ENCODE data around the gene FBXO15.

The FBXO15 gene, protein sequence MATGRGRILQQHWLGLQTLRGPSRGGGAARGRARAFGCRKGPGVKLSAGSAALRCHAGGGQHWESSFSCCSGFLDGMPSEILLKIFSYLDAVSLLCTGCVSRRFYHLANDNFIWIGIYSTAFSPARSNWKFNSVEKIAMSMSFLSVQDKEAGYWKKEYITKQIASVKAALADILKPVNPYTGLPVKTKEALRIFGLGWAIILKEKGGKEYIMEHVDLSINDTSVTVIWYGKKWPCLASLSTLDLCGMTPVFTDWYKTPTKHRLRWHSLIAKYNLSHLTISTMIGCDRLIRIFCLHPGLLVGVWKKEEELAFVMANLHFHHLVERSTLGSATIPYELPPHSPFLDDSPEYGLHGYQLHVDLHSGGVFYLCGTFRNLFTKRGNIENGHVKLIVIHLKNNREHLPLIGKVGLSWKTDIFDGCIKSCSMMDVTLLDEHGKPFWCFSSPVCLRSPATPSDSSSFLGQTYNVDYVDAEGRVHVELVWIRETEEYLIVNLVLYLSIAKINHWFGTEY

DNA sequence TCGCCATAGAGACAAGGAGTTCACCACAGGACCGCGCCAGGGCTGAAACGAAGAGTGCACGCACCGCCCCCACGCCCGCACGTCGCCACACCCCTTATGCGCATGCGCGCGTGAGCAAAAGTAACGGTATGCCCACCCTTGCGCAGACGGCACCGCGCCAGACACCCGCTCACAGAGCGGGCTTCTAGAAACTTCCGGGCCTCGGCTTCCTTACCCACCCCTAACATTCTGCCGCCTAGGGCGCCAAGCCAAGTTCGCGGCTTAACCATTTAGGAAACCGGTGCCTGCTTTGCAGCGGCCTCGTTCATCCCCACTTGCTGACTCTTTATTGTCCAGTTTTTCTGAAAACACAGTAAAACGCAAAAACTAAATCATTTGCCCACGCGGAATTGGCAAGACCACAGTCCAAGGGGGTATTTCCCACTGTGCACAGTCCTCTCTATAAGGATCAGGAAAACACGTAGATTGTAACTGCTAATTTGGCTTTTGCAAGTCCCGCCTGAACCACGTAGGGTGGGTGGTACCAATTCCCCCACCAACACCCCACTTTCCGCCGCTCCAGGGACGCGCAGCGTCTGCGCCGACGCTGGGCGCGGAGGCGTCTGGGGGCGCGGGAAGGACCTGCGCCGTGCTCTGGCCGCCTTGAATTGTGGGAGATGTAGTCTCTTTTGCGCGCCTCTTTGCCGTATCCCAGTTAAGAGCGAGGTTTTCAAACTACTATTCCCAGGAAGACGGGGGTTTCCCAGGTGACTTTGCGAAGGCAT is at the start of gene FBXO15, which contains the start of gene TIMM21:
FBXO15 (minus strand) TSS at position 56 of the 764 bp plus-strand sequence; CDS start at position 7, 49 bp downstream.
TIMM21 (plus strand) TSS at position 745 of the 764 bp plus-strand sequence. CDS start 286 bp downstream, outside the sequence.
- Mint-ChIP-seq H3K27me3 (no peaks in the 10 kb centered on the region), H3K4me3 (peak within 1 kb of the TSS; percentile 88), H3K27ac (peak within 1 kb of the TSS; percentile 90), H3K36me3 (peaks cover 9% of the 10 kb centered on the region), H3K9me3 (no peaks in the 10 kb centered on the region), H3K4me1 (peaks cover 32% of the 10 kb centered on the region)
- peak; percentile 96 for ATAC-seq

DNA sequence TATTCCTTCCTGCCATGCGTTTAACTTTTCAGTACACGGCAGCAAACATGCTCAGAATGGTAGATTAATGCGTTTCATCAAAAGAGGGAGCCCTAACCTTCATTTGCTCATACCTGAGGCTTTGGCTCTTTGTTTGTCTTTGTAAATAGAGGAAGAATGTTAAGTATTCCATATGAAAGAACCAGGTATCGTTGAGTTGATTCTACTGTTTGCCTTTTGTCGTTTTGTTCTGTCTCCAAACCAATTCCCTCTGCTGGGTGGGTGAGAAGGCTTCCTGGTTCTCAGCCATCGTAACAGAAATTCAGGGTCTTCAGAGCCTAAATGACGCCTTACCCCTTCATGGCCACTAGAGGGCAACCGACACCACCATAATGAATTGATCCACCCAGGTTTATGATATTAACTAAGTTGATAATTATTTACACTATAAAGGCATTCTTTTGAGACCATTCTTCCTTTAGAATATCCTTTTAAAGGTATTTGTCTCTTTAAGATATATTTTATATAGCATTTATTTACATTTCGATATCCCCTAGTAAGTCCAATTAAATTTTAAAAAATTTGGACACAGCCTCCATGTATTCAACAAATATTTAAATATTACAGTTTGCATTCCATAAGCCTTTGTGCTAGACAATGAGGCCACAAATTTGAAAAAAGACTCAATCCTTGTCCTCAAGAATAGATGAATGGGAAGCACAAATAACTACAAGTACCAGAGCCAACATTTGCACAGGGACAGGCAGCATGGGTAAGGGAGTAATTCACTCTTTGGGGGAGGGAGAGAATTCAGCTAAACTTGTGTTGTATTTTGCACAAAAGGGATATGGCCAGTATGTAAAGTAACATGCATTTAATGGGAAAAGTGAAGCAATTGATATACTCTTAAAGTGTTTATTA is 48.8 kb upstream of the FBXO15 start:
- no peaks in the 10 kb centered on the region for H3K36me3 Mint-ChIP-seq
- ATAC-seq: peak; percentile 73
- peak overlapping the region; percentile 39 for H3K27ac Mint-ChIP-seq
- H3K4me3 Mint-ChIP-seq: peak overlapping the region; percentile 76
- no peaks in the 10 kb centered on the region for H3K27me3 Mint-ChIP-seq
- peaks cover 17% of the 10 kb centered on the region for H3K4me1 Mint-ChIP-seq
- H3K9me3 Mint-ChIP-seq: no peaks in the 10 kb centered on the region

DNA sequence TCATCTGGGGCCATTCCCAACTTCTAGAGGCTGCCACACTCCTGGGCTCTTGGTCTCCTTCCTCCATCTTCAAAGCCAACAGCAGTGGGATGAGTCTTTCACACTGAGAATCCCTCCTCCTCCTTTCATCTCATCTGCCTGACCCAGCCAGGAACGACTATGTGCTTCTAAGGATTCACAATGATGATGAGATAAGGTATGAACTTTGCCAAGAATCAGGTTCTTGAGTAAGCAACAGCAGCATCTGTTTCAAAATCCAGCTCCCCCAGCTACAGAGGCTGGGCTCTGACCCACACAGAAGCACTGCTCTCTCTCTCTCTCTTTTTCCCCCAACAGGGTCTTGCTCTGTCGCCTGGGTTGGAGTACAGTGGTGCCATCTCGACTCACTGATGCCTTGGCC is 47.1 kb upstream of the FBXO15 start:
- no peak for ATAC-seq
- no peak overlapping the region for H3K27ac Mint-ChIP-seq
- no peaks in the 10 kb centered on the region for H3K27me3 Mint-ChIP-seq
- H3K36me3 Mint-ChIP-seq: no peaks in the 10 kb centered on the region
- no peaks in the 10 kb centered on the region for H3K9me3 Mint-ChIP-seq
- H3K4me3 Mint-ChIP-seq: no peak overlapping the region
- H3K4me1 Mint-ChIP-seq: peaks cover 17% of the 10 kb centered on the region

DNA sequence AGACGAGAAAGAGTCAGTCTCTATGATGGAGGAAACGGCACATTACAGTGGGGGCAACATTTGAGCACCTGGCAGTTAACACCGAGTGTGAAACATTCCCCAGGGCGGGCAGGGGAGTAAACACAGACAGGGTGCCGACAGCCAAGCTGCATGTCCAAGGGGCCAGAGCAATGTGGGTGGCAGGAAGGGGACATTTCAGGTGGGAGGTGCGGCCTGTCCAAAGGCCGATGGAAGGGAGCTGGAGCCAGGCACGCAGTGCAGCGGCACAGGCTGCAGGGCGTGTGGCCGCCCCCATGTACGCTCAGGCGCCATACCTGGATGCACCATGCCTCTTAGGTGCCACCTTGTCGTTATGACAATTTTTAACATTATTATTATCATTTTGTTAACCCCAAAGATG is 43.9 kb upstream of the FBXO15 start:
- Mint-ChIP-seq H3K27me3 (peaks cover 23% of the 10 kb centered on the region), H3K4me1 (peaks cover 6% of the 10 kb centered on the region), H3K36me3 (no peaks in the 10 kb centered on the region), H3K9me3 (no peaks in the 10 kb centered on the region), H3K4me3 (no peak overlapping the region), H3K27ac (no peak overlapping the region)
- no peak for ATAC-seq

DNA sequence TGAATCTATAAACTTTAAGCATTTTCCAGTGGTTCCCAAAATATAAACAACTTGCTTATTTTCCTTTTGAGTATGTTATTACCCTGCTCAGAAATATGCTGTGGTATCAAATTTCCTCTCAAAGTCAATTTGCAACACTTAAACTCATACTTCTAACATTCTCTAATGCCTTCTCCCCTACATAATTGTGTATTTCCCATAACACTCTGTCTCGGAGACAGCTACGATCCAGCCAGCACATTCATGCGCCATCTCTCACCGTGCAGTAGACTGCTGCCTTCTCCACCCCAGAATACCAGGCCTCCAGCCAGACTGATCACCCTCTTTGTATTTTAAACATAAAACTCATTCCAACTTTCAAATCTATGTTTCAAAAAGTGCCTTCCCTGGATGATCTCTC is 42.5 kb upstream of the FBXO15 start:
- H3K4me3 Mint-ChIP-seq: no peak overlapping the region
- peaks cover 23% of the 10 kb centered on the region for H3K27me3 Mint-ChIP-seq
- H3K4me1 Mint-ChIP-seq: no peaks in the 10 kb centered on the region
- ATAC-seq: no peak
- no peaks in the 10 kb centered on the region for H3K9me3 Mint-ChIP-seq
- no peak overlapping the region for H3K27ac Mint-ChIP-seq
- no peaks in the 10 kb centered on the region for H3K36me3 Mint-ChIP-seq

DNA sequence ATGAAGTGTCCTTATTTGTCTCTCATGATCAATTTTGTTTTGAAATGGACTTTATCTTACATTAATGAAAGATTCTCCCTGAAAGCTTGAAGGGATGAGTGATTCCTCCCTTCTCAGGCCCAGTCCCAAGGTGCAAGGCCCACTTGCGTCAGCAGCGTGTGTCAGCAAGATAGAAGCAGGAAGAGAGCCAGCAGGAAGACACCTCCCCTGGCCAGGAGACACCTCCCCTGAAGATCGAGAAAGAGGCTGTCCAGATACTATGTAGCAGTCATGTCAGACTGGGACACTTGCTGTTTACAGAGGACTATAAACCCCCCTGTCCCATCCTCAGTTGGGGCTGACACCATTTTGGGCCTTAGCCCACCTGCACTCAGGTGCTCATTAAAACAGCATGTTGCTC is 39.0 kb upstream of the FBXO15 start:
- no peak for ATAC-seq
- peaks cover 42% of the 10 kb centered on the region for H3K27me3 Mint-ChIP-seq

DNA sequence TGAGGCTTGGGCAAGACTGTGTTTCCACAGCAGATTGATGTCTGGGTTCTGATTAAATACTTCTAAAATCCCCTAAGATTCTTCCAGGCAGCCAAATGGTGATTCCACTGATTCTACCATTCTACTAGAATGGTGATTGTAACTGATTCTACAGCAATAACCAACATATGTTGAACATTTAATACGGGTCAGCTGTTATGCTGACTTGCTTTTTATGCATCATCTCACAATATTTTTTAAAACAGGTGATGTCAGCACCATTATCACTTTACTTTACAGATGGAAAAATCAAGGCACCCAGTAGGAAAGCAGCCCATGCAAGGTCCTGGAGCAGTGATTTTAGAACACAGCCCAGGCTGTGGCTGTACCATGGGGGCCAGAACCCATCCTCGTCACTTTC is 38.2 kb upstream of the FBXO15 start:
- Mint-ChIP-seq H3K4me1 (no peaks in the 10 kb centered on the region), H3K36me3 (no peaks in the 10 kb centered on the region), H3K9me3 (no peaks in the 10 kb centered on the region), H3K27me3 (peaks cover 43% of the 10 kb centered on the region), H3K27ac (no peak overlapping the region), H3K4me3 (no peak overlapping the region)
- ATAC-seq: no peak

More for the DNA sequence above, 39.0 kb upstream of the FBXO15 start:
- H3K27ac Mint-ChIP-seq: no peak overlapping the region
- H3K4me3 Mint-ChIP-seq: no peak overlapping the region
- no peaks in the 10 kb centered on the region for H3K36me3 Mint-ChIP-seq
- H3K4me1 Mint-ChIP-seq: no peaks in the 10 kb centered on the region
- H3K9me3 Mint-ChIP-seq: no peaks in the 10 kb centered on the region

DNA sequence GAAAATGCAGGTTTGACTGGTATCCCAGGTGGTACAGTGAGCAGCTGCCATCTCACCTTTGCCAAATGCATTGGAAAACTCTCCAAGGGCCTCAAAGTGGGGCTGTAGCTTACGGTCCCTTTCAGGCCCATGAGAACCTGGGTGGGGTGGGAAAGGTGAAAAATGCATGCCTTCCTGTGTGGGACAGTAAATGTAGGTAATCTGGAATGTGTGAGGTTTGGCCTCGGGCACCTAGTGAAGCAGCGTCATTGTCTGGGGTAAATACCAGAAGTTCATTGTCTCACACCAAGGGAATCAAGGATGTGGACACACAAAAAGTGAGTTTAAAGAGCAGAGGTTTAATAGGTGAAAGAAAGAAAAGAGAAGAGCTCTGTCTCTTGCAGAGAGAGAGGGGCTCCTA is 37.2 kb upstream of the FBXO15 start:
- H3K4me3 Mint-ChIP-seq: no peak overlapping the region
- peaks cover 5% of the 10 kb centered on the region for H3K9me3 Mint-ChIP-seq
- no peak overlapping the region for H3K27ac Mint-ChIP-seq
- no peaks in the 10 kb centered on the region for H3K36me3 Mint-ChIP-seq
- no peaks in the 10 kb centered on the region for H3K4me1 Mint-ChIP-seq
- H3K27me3 Mint-ChIP-seq: peaks cover 53% of the 10 kb centered on the region
- no peak for ATAC-seq

DNA sequence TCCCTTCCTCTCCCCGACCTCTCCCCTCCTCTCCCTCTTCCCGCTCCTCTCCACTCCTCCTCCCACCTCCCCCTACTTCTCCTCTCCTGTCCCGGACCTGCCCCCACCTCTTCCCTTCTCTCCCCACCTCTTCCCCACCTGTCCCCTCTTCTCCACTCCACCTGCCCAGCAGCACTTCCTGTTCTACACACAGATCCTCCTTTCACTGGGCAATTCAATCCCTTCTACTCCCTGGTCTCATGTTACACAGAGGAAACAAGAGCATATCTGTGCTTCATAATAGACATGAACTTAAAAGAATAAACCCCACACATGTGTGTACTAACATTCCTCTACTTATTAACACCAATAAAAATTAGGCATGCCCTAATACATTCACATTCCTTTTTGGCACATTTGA is 35.5 kb upstream of the FBXO15 start:
- peaks cover 5% of the 10 kb centered on the region for H3K9me3 Mint-ChIP-seq
- peaks cover 52% of the 10 kb centered on the region for H3K27me3 Mint-ChIP-seq
- no peaks in the 10 kb centered on the region for H3K4me1 Mint-ChIP-seq
- no peak overlapping the region for H3K27ac Mint-ChIP-seq
- ATAC-seq: no peak
- H3K4me3 Mint-ChIP-seq: no peak overlapping the region
- H3K36me3 Mint-ChIP-seq: no peaks in the 10 kb centered on the region

DNA sequence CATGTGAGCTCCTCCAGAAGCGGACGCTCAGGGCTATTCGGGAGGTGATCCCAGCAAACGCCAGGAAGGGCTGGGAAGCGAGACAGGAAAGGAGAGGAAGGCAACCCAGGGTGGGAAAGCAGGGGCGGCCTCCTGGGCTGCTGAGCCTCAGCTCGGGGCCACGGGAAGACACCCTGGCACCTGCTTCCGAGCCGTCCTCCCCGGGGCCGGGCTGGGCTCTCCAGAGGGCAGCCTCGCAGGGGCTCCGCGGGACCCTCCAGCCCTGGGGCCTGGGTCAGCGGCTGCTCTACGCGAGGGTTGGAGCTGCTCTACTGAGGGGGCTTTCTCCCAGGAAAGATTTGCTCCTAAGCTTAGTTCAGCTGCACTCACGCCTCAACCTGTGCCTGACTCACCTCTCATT is 34.7 kb upstream of the FBXO15 start:
- Mint-ChIP-seq H3K9me3 (peaks cover 5% of the 10 kb centered on the region), H3K4me1 (no peaks in the 10 kb centered on the region), H3K4me3 (no peak overlapping the region), H3K27ac (no peak overlapping the region), H3K36me3 (no peaks in the 10 kb centered on the region), H3K27me3 (peaks cover 44% of the 10 kb centered on the region)
- peak; percentile 7 for ATAC-seq

DNA sequence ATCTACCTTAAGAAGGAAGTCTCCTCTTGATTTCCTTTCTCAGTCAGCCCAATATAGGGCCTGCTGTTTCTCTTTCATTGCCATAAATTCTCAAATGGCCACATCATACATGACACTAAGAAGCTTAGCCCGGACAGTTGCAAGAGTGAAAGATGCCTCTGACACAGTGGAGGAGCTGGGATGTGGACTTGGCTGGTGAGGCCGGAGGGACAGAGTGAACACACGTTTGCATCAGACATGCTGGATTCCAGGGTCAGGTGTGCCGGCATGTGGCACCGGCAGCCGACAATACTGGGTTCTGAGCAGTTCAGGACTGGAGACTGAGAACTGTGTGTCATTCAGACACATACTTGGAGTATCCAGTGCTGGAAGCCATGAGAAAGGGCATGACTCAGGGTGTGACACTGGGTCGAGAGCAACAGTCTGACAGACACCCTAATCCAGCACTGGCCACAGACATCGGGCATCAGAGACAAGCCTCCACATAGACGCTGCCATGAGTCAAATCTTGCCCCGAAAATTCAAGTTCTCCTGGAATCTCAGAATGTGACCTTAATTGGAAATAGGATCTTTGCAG is 32.1 kb upstream of the FBXO15 start:
- Mint-ChIP-seq H3K27me3 (peaks cover 44% of the 10 kb centered on the region), H3K9me3 (peaks cover 5% of the 10 kb centered on the region), H3K4me3 (no peak overlapping the region), H3K27ac (no peak overlapping the region), H3K4me1 (no peaks in the 10 kb centered on the region), H3K36me3 (no peaks in the 10 kb centered on the region)
- no peak for ATAC-seq

DNA sequence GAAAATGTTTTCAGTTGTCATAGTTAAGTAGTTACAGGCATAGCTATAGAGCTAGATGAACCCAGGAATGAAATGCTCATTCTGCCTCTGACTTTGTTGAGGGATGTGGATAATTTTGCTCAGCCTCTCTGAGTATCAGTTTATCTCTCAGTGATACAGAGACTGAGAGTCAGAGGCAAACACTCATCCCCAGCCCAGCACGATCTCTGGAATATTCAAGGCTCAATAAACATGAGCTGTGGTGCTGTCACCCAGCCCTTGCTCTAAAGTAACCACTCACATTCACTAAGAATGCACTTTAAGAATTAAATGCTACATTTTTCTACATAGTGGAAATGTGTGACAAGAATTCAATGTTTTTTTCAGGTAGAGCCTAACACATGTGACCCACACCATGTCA is 31.2 kb upstream of the FBXO15 start:
- peaks cover 5% of the 10 kb centered on the region for H3K9me3 Mint-ChIP-seq
- H3K27ac Mint-ChIP-seq: no peak overlapping the region
- peaks cover 53% of the 10 kb centered on the region for H3K27me3 Mint-ChIP-seq
- ATAC-seq: no peak
- H3K4me1 Mint-ChIP-seq: no peaks in the 10 kb centered on the region
- no peaks in the 10 kb centered on the region for H3K36me3 Mint-ChIP-seq
- no peak overlapping the region for H3K4me3 Mint-ChIP-seq

DNA sequence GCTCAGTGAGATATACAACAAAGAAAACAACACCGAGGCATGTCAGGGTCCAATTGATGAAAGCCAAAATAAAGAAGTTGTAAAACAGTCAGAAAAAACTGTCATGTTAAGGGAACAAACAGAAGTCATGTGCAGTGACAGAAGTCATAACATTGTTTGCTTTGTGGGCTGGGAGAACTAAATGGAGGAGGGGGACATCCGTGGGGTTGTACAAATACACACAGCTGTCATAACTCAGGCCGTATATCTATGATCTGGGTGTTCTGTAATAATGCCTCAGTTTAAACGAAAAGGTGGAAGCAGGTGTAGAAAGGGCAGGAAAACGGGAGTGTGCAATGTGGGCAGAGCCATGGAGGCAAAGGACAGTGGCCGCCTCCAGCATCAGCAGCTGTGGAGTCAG is 28.0 kb upstream of the FBXO15 start:
- ATAC-seq: no peak
- Mint-ChIP-seq H3K4me1 (peaks cover 13% of the 10 kb centered on the region), H3K27ac (no peak overlapping the region), H3K27me3 (peaks cover 54% of the 10 kb centered on the region), H3K4me3 (no peak overlapping the region), H3K9me3 (peaks cover 5% of the 10 kb centered on the region), H3K36me3 (no peaks in the 10 kb centered on the region)

DNA sequence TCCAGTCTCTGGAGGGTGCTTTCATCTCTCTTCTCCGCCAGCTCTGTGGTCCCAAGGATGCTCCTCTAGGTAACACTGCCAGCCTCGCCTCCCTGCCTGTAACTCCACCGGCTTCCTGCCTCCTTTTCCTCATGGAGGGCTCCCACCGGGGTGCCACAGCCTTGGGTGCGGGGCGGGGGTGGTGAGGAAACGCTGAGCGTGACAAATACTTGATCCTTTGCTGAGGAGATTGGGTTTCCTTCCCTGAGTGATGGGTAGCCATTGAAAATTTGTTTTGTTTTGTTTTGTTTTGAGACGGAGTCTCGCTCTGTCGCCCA is 25.8 kb upstream of the FBXO15 start:
- no peak for ATAC-seq
- Mint-ChIP-seq H3K9me3 (no peaks in the 10 kb centered on the region), H3K4me3 (no peak overlapping the region), H3K36me3 (no peaks in the 10 kb centered on the region), H3K27me3 (peaks cover 40% of the 10 kb centered on the region), H3K4me1 (peaks cover 13% of the 10 kb centered on the region), H3K27ac (no peak overlapping the region)

Data from stimulated activated memory B cell treated with anti-CD40 and anti-IgM and Interleukin-4, amounts not matched to agents 10 μg/mL and 1 μg/mL and 100 μg/mL, for 72 hours (primary cell).